Measurements from ENCODE around the gene TINAGL1.

- no peak for TF ChIP-seq POLR2A (IDR thresholded peaks at IDR 0.05)
- TF ChIP-seq EP300 (IDR thresholded peaks at IDR 0.05; ENCODE audit: low read depth): no peak
Measured at GRCh38 chr1:31618916-31619846, 42.9 kb downstream of the TINAGL1 start.
